RKO (cell line): ENCODE measurements around the gene SPINK6.

Experiments used
- DNase-seq: peaks from one replicate; pipeline ENCODE4 v3.0.0-alpha.2; 2016; ENCODE audit warnings: low spot score

Gene SPINK6, protein sequence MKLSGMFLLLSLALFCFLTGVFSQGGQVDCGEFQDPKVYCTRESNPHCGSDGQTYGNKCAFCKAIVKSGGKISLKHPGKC

DNA sequence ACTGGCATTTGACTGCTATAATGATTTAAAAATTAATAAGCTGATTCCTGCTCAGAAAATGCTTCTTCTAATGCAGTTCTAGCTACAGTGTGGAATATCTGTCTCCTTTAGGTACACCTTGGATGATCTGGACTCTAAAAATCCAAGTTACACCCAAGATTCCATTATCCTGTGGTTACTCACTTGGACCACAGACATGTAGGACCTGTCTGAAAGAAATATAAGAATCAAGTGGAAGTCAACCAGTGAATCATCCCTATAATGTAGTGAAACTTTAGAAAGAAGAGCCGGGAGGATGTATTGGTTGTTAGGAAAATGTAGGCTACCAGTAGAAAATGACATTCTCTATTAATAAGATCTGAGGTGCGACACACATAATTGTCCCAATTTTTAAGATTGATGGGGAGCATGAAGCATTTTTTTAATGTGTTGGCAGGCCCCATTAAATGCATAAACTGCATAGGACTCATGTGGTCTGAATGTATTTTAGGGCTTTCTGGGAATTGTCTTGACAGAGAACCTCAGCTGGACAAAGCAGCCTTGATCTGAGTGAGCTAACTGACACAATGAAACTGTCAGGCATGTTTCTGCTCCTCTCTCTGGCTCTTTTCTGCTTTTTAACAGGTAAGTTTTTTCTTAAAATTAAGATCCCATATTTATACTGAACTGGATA lies at the start of gene SPINK6:
TSS of gene SPINK6 (plus strand) at position 512 of the 673 bp plus-strand sequence. CDS start at position 567, 55 bp downstream.
- DNase-seq: no peak

DNA sequence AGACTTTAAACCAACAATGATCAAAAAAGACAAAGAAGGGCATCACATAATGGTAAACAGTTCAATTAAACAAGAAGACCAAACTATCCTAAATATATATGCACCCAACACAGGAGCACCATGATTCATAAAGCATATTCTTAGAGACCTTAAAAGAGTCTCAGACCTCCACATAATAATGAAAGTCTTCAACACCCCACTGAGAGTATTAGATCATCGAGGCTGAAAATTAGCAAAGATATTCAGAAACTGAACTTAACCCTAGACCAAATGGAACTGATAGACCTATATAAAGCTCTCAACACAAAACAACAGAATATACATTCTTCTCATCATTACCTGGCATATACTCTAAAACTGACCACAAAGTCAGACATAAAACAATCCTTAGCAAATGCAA lies 46.2 kb upstream of the SPINK6 start:
- DNase-seq: no peak

DNA sequence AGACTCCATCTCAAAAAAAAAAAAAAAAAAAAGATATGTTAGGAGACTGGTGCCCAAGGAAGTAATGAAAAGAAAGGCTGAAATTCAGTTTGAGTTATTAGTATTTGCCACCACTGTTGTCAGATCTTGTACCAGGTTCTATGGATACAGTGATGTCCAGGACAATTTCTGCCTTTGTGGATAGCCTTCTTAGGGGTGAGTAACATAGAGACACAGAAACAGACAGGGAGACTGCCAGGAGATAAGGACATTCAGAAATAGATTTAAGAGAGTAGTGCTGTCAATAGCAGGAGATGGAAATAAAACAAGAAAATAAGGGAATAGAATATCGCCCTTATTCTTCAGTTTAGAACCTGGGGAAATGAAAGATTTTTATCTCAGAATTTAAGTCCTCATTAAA lies 40.8 kb upstream of the SPINK6 start:
- no peak for DNase-seq

DNA sequence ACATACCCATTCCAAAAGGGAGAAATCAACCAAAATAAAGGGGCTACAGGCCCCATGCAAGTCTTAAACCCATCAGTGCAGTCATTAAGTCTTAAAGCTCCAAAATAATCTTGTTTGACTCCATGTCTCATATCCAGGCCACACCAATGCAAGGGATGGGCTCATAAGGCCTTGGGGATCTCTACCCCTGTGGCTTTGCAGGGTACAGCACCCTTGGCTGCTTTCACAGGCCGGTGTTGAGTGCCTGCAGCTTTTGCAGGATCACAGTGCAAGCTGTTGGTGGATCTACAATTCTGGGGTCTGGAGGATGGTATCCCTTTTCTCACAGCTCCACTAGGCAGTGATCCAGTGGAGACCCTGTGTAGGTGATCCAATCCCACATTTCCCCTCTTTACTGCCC lies 39.5 kb upstream of the SPINK6 start:
- DNase-seq: no peak

DNA sequence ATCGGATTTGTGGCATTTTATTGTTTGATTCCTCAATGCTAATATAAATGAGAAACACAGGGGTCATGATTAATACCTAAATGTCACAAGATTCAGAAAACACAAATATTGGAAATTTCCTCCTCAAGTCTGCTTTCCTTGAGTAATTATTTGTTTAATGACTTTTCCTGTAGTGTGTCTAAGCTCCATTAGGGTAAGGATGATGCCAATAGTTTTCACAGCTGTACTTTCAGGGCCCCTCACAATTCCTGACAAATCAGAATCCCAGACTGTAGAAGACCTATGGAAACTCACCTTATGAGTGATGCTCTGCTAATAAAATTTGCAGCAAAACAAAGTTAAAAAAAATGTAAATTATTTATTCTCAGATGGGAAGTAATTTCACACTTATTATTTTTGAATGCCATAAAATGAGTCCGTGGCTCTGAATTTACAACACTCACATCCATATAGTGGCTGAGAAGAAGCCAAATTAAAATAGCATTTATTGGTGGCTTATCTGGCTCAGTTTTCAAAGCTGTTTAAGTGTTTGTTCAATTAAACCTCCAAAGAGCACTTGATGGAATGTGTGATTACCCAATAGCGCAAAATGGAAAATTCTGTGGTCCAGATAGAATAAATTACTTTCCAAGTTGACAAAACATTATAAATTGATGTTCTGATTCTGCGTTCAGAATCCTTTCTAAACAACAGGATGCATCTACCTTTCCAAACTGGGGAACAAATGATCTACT lies 36.1 kb upstream of the SPINK6 start:
- no peak for DNase-seq

DNA sequence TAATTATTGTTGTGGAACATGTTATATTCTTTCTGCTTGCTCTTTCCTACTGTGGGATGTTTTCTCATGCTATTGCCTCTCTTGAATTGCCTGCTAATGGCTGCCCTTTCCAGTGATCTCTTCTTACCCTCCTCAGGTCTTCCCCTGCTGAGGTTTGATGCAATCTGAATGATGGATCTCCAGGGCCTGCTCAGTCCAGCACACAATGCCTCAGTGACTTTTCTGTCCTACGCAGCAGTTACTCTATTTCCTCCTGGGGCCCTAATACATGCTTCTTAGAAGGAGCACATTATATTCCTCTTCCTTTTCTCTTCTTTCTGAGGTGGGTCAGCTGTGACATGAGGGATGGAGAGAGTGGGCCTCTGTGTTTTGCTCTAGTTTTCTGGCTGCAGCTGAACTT lies 34.6 kb upstream of the SPINK6 start, which contains the start of gene SPINK14:
TSS of gene SPINK14 (plus strand) at position 301 of the 400 bp plus-strand sequence. CDS start 1,187 bp downstream, outside the sequence.
- no peak for DNase-seq

DNA sequence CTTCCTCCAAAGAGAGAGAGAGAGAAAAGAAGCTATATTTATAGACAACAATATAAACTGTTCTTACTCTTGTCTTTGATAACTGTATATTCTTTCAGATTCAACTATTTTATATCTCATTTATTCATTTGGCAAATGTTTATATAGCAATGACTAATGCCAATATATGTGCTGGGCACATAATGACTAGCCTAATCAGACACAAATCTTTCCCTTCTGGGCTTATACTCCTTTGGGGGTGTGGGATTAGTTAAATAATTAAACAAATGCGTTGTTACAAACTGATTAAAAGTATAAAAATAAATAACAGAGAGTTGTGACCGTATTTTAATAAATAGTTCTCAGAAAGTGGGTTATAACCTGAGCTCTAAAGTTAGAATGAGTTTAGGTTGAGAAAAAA lies 30.5 kb upstream of the SPINK6 start:
- no peak for DNase-seq

DNA sequence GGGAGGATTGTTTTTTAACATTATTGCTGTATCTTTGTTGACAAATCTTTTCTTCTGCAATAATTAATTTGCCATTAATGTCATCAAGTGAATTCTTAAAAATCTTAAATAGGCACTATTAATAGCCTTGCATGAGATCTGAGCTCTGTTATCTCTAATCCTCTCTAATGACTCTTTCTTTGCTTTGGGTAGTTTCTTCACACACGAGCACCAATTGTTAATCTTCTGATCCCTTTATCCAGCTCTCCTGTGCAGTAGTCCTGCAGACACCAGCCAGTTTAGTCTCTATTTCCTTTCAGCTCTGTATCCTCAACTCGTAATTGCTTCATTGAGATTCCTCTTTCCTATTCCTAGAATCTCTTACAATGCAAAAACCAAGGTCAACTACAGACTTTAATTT lies 26.4 kb upstream of the SPINK6 start:
- DNase-seq: no peak

DNA sequence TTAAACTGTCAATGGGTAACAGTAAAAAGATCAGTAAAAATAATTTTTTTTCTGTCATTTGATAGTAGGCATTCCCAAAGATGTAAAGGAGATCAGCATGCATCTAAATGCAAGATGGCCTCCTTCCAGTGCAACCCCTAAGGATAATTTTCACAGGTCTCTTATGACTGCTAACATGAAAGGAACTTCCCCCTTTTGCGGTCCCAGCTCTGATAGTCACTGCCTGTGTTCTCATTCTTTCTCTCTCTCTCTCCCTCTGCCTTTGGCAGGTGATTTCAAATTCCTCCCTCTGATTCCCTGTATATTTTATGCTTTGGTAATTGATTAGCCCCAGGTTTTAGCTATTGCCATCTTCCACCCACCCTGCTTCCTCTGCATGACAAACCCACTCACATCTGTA lies 25.6 kb upstream of the SPINK6 start:
- DNase-seq: no peak

DNA sequence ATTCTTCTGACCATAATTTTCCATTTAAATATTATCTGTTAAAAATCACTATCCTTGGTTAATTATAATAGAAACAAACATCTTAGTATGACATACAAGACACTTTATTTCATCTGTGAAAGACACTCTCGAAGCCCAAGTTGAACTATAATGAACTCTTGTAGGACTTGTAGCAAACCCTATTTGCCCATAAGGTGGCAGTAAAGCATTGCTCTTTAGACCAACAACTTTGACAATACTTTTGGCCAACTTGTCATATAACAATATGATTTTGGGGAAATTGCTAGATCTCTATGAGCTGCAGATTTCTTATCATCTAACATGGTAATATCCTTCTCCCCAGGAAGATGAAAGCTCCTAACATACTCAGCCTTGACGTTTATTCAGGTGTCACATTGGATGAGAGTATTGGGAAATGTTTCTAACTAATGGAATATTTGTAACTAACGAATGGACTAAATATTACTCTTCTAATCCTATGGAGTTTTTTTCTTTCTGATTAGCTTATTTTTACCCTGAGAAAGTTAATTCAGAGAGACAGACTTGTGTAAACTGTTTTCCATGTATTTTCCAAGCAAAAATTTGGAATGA lies 23.5 kb upstream of the SPINK6 start:
- peak; percentile 80 for DNase-seq

DNA sequence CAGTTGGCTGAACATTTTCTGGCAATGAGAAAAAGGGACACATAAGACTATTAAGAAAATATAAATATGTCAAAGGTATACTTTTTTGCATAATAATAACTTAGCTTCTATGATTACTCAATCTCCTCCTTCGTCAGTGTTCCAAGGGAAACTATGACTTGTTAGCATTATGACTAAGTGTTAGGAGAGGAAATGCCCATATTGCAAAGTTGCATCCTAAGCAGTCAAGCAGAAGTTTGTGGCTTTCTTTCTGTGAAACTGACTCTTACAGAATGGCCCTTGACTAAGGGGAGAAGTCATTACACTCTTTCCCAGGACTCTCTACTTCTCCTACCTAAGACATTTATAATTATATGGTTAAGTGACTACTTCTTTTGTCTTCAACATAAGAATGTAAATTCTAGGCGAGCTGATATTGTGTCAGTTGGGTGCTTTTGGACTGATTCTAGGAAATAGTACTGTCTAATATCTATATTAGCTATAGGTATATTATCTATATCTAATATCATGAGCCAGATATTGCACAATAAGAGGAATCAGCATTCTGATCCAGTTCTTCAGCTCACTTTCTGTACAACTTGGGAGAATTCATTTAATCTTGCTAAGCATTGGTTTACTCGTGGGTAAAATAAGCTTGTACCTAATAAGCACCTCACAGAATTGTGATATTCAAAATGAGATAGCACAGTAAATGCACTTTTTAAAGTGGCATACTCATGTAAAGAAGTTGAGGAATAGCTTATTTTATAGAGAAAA lies 16.4 kb upstream of the SPINK6 start:
- peak; percentile 82 for DNase-seq

DNA sequence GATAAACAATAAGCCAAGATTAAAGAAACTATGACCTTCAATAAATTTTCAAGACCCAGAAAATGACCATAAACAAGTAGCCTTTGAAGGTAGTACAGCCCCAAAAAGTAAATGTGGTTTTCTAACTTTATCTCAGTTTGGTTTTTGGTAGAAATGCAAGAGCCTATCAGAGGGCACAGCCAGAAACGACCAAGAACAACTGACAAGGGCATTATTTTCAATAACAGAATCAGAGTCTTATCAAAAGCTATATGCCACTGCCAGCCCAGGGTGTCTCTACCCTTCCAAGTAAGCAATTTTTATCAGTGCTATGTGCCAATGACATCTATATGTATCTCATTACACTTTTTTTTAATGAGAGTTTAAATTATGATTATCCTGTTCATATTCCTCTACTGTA lies 11.8 kb upstream of the SPINK6 start:
- no peak for DNase-seq

DNA sequence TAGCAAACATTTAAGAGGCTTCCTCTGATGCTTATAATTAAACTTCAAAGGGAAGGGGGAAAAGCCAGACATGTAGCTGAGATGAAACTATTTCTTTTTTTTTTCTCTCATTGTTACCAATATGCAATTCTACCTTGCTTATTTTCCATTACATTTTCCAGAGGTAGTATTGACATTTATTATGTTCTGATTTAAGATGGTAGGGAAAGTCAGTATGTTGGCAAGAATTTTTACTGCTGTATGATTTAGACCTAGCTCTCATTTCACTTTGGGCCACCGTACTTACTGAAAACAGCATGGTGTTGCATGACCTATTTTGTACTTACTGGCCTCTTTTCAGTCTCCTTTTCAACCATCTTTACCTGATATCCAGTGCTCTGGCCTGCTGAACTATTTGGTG lies 9.6 kb upstream of the SPINK6 start:
- no peak for DNase-seq

DNA sequence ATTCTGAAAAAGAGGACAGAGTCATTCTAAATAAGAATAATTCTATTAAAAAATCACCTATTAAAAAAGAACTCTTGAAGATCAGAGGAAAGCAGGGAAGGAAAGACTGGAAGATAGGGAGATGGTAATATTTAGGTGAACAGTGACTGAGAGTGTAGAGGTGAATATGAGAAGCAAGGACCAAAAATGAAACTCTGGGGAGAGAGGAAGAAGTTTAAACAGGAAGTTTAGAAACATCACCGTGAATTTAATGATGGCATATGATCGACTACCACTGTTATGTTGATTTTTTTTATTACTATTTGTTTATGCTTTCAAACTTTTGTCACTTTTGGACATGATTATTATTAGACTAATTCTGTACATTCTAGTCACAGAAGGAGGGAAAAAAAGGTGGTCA lies 1.7 kb upstream of the SPINK6 start:
- no peak for DNase-seq

DNA sequence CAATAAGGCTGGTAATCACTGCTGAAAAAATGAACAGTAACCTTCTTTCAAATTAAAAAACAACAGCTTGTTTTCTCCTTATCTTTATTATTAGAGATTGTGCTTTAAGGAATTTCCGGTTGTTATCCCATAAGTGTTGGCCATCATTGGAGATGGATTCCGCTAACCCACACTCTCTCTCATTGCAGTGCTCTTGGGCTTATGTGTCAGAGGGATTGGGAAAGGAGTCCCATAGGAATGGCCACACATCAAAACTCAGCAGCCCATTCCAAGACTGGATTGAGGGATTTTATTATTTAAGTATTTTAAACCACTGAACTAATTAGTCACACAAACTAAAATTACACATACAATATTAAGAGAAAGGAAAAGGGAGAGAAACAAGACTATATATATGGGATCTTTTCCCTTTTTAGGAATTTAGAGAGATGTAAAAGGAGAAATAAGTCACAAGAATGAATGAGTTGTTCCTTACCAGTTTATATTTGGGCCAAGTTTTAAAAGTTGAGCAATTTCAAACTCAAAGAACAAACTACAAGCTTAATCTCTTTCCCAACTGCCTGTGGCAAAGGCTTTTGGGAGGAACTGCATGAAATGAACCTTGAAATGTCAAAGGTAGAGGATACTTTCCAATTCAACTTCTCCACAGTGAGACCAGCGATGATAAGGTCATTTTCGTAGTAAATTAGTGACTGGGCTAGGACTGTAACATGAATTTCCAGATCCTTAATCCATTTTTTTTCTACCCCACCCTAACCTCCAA lies 2.4 kb downstream of the SPINK6 start:
- no peak for DNase-seq

DNA sequence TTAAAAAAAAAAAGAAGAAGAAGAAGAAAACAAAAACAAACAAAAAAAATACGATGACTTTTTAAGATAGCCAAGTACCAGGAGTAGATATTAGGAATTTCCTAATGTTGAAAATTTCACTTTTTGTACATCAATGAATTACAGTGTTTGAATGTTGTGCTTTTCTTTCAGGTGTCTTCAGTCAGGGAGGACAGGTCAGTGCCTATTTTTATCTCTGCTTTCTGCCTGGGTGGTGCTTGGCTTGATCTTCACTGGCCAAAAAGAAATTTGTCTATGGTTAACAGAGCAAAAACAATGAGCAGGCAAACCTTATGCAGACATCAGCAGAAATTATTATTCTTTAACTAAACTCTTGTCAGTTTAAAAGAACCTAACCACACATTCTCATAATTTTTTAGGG lies 3.0 kb downstream of the SPINK6 start:
- no peak for DNase-seq

DNA sequence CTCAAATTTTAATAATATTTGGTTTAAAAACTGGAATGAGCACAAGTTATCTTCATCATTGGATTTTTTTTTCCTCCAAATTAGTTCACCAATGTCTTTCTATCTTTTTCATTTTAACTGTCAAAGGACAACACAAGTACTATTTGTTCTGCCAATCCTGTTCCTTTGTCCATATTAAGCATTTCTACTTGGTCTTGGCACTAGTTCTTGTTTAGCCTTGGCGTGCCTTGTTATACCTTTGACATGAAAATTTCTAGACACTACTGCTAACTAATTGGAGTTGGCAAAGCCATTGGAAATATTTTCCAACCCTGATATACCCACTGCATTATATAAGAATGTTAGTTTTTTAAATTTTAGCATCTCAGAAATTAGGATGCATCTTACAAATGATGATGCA lies 3.8 kb downstream of the SPINK6 start:
- no peak for DNase-seq

DNA sequence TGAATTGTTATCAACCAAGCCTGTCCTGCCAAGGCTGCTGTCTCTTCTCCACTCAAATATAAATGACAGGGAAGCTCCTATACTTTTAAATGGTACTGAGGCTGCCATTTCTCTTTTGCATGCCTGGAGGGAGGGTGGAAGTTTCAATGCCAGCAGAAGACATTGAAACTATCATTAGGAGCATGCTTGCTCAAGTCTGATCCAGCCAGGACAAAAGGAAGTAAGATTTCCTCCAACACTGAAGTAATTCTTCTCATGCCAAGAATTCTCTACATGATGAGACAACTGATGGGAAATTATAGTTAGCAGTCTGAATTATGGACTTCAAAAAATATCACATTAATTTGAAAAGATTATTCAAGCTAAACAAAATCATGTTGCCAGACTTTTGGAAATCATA lies 5.4 kb downstream of the SPINK6 start:
- no peak for DNase-seq

DNA sequence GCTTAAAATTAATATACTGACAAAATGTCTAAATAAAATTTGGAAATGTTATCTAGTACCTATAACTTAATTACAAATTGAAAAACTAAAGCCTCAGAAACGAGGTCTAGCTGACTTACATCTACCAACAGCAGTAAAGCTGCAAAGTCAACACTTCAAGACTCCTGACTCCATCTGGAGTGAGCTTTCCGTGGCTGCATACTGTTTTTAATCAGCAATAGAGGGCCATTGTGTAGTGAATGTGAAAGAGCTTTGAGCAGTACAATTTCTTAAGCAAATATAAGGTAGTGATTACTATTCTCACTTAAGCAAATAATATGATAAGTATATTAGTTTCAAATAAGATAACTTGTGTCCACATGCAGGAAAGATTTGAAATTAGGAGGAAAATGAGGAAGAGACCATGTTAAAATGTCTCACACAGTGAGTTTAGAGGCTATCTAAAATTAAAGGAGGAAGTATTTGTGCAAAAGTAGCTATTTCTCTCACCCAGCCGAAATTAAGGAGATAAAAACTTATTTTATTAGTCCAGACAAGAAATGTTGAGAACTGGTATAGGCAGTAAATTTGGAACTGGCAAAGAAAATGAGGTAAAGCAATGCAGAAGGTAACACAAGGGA lies 6.4 kb downstream of the SPINK6 start:
- DNase-seq: no peak

DNA sequence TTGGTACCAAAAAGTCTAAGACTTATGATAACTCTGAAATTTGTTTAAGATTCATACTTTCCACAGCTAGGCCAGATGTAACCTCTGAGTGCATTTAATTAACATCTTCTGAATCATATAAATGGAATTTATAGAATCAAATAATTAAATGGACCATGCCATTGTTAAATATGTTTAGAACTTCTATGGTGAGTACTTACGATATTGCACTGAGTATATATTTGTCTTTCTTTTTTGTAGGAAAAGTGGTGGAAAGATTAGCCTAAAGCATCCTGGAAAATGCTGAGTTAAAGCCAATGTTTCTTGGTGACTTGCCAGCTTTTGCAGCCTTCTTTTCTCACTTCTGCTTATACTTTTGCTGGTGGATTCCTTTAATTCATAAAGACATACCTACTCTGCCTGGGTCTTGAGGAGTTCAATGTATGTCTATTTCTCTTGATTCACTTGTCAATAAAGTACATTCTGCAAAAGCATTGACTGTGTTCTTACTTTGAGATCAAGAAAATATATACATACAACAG lies 11.9 kb downstream of the SPINK6 start:
- no peak for DNase-seq

DNA sequence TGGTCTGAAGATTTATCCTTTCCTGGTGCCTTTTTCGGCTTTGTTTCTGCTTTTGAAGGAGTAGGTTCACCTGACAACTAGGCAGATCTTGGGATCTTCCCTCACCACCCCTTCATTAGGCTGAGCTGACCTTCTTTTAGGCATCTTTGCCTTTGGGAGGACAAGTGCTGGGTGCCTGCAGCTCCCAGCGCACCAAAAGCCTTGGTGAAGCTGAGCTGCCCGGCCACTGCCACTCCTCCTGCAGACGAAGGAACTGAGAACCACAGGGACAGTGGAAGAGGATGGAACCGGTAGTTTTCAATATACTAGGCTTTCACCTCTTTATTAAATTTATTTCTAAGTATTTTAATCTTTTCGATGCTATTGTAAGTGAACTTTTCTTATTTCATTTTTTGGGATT lies 18.7 kb downstream of the SPINK6 start:
- DNase-seq: no peak
